NCI-H82 treated with DMSO at 0.1 percent for 48 hours (cell line): ENCODE data around the gene FRMD3.

Experiments used
- DNase-seq: peaks from one replicate; lab custom pipeline; 2025; ENCODE audit not compliant: unreplicated experiment; lab: John Stamatoyannopoulos, UW

Gene FRMD3

DNA sequence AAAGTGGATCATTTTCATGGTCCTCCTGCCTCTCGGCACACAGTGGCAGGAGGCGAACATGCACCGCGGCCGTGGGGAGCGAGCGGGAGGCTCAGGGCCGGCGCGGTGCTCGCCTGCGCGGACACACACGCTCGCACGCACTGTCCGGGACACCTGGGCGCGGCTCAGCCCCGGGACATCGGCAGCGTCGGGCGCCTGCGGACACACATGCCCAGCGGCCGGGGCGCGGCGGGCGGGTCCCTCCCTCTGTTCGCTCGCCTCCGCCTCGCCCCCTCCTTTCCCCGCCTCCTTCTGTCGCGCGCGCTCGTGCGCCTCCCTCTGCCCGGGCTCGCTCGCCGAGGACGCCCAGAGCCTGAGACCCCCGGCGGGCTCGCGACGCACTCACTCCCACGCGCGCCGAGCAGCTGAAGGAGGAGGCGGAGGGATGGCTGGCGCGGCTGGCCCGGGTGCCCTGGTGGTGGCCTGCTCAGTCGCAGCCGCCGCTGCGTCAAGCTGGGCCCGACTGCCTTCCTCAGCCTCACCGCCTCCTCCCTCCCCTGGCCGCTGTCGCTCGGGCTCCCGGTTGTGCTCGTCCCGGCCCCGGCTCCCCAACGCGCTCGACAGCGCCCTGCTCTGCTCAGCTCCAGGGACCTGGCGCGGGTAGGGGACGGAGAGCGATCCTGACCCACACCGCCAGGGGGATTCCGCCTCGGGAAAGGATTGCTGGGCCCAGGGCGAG lies at the start of gene FRMD3:
Gene FRMD3, minus strand, starts transcription at position 230 of the 718 bp plus-strand sequence. Its CDS starts 170 bp downstream, at position 60.
- peak; percentile 50 for DNase-seq

DNA sequence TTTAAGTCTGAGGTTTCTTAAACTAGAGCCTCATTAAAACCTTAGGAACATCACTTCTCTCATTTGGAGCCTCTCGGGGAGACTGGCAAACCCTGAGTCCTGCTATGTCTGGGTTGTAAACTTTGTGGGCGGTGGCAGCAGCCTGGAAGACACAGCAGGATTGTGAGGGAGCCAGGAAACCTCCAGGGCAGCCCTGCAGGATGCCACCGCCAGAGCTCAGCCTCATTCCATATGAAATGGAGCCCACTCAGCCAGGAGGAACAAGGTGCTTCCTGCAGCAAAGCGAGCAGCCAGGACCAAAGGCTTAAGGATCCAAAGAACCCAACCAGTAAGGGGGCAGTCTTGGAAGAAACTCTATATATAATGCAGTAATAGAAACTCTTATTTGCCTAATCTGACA lies 46.8 kb upstream of the FRMD3 start:
- DNase-seq, result no peak

DNA sequence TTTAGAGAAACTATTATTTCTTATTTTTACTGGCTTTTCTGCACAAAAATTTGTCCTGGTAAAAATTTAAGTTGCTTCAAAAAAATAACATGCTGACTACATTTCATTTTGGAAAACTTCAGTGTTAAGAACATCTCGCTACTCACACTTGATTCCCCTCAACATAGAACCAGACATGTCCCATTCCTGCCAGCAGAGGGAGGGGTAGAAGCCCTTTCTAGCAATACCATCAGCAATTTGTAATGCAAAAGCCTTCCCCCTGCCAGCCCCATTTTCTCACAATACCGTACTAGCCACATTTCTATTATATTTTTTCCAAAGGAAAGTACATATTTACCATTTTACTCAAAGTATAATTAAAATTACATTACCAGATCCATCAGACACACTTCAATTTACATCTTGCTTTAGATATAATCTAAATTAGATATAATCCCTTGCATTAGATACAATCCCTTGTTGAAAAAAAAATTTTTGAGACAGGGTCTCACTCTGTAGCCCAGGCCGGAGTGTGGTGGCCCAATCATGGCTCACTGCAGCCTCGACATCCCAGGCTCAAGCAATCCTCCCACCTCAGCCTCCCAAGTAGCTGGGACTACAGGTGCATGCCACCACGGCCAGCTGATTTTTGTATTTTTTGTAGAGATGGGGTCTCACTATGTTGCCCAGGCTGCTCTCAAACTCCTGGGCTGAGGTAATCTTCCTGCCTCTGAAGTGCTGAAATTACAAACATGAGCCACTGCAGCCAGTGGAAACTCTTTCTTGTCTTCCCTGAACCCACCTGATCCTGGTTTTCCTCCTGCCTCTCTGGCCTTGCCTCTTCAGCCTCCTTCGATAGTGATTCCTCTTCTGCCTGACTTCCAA lies 45.2 kb upstream of the FRMD3 start:
- DNase-seq, result peak; percentile 4

DNA sequence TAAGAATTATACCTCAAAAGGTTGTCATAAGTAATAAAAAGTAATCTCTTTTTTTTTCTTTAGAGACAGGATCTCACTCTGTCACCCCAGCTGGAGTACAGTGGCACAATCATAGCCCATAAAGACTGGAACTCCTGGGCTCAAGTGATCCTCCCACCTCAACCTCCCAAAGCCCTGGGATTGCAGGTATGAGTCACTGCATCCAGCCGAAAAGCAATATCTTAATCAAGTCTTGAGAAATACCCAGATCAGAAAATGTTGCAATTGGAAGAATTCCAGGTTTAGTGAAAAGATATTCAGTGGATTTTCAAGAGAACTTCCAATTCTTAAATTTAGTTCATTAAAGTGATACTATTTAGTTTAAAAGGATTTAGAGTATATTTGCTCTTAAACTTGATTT lies 43.8 kb upstream of the FRMD3 start:
- no peak for DNase-seq

DNA sequence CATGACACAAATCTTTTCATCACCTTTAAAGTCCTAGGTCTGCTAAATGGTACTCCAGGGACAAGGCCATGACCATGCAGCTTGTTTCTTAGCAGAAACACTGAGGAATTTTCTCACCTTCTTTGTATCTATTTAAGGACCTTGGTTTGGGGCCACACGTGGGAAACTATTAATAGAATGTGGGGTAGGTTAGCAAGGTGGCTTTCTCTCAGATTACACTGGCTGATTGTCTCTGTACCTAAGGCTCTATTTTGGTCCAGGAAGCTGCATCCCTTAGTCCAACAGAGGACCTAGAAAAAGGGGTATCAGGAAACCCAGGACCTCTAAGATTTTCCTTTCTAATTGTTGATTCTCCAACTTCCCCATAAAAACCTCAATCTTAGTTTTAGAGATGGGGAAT lies 36.3 kb upstream of the FRMD3 start:
- DNase-seq, result no peak

DNA sequence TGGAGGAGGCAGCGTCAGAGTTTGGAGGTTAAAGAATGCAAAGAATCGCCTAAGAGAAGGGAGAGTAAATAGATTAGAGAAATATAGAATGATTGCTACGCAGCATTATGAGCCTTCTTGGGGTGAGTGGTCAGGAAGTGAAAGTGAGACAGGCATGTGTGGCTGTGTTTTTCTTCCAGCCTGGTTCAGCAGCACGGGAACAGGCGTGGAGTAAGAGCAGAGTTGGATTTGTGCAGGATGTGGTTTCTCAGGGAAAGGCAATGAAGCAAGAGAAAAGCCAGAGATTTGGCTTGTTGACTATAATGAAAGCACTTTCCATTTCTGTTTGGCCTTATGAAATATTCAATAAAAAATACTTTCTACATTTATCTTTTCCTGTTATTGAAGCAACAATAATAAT lies 34.3 kb upstream of the FRMD3 start:
- no peak for DNase-seq

DNA sequence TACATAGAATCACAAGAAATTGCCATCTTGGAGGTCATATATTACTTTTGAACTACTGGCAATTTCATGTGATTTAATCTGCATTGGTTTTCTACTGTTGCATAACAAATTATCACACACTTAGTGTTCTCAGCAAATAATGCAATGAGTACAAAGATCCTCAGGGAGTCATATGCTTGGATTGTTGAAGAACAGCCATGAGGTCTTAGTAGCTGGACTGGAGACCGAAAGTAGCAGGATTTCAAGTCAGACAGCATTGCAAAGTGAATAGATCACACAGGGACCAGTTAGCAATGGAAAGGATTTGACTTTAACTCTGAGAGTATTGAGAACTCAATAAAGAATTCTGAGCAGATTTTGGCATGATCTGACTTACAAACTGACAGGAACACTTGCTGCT lies 32.2 kb upstream of the FRMD3 start:
- DNase-seq, result no peak

DNA sequence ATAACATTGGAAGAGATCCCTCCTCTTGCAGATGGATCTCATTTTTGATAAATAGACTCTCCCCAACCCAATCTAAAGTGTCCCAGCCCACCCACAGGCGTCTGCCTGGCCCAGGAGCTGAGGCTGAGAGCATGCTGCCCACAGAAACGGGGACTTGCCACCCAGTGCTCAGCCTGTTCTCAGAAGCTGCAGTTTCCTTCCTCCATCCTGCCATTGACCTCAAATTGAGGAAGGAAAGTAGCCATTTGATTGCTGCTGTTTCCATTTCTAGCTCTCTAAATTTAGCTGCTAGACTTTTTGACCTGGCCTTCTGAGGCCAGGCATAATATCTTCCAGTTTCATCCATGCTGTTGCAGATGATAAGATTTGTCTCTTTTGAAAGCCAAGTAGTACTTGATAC lies 31.1 kb upstream of the FRMD3 start:
- DNase-seq, result no peak

DNA sequence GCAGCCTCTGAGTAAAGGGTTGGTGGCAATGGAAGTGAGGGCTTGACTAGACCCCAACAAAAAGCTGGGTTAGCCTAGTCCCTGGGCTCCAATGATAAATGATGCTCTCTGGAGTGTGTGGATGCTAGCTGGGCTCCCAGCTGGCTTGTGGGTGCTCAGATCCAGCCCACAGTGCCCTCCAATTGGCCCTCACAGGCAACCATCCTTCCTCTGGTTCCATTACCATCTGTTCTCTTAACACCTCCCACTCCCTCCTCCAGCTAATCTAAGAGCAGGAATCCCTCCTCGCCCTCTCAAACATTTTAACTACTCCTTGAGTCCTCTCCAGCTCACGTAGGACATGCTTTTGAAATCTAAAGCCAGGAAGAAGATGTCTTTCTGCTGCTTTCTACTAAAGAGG lies 25.2 kb upstream of the FRMD3 start:
- no peak for DNase-seq

DNA sequence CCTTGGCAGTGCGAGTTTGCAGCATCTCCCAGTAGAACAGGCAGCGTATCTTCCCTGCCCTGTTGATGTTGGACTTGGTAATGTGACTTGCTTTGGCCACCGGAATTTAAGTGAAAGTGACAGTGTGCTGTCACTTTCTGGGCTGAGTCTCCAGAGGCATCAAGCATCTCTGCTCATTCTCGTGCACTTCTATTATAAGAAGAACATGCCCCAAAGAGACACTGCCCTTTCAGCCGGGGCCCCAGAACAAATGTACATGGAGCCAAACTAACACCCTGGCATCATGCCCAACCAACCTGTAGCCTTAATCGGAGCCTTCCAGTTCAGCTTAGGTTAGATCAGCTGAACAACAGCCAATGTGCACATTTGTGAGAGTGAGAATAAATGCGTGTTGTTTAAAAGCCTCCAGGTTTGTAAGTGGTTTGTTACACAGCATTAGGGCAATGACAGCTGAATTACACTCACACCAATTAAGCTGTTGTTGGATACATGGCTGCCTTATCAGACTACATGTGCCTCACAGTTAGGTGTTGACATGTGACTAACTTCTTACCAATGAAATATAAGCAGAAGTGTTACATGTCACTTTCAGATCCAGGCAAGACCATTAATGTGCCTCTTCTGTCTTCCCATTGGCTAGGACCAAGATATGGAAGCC lies 22.1 kb upstream of the FRMD3 start:
- no peak for DNase-seq

DNA sequence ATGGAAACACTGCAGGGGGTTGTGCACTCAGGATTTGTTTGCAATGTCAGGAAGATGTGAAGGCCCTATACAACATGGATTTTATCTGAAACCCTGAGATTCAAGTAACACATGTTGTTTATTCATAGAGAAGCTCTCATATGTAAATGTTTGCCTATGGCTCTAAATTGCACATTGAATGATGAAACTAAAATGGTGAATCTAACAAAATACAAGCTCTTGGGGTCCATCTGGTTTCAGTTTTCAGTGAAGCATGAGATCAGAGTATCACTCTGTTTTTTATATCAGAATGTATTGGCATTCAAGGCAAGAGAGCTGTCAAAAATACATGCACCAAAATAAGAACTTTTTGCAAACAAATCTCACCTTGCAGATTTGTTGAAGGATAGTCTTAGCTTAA lies 19.6 kb upstream of the FRMD3 start:
- no peak for DNase-seq

DNA sequence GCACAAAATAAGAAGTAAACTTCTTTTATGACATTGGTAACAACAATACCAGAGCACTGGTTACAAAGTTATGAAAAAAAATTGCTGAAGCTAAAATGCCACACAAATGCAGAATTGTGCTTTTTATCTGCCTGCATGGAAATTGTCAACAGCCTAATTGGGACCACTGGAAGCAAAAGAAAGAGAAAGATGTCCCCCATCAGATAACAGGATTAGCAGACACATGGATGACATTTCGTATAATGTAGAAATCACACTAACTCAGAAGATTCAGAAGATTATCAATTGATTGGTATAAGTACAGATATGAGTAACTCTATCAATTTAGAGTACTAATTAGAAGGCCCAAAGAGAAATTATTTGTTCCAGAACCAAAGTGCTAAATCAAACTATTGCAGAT lies 19.1 kb upstream of the FRMD3 start:
- DNase-seq, result no peak

DNA sequence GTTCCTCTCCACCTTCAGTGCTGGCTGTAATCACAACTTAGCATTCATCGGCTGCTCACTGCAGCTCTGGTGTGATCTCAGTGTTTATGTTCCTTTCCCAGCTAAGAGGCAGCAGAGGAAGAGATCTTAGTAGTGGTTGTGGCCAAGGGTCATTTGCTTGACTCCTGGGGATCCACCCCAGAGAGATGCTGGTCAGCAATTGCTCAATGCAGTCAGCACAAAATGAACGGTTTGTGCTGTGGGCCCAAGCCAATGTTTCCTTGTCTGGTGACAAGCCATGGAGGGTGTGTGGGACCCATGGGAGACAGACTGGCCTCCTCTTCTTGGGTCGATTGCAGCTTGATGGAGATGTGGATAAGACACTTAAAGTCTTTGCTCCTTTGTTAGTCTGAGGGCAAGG lies 16.1 kb upstream of the FRMD3 start:
- DNase-seq, result no peak

DNA sequence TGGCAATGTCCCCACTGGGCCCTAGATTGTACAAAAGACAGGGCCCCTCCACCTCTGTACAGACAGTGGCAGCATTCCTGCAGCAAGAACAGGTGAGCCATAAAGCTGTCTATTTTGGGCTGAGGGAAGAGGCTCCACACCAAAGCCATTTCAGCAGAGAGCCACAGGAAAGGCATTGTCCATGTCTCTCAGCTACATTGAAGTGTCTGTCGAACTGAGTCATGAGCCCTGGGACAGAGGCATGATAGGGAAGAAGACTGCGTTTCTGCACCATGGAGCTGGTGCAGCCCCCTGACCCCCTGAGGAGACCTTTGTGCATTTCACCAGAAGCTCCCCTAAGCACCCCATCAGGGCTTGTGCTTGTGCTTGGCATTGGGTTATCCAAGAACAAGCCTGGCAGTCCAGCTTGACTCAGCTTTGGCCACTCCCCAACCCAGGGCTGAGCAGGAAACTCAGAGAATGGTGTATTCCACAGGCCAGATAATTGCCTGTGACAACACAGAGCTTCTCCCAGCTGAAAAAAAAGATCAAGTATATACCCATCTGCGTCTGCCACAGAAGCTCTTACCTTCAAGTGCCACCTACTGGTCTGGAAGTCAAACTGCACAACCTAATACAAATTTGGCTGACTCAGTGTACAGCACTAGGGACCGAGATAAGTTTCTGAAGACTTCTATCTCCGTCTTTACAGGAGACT lies 5.9 kb upstream of the FRMD3 start:
- DNase-seq, result peak; percentile 32

DNA sequence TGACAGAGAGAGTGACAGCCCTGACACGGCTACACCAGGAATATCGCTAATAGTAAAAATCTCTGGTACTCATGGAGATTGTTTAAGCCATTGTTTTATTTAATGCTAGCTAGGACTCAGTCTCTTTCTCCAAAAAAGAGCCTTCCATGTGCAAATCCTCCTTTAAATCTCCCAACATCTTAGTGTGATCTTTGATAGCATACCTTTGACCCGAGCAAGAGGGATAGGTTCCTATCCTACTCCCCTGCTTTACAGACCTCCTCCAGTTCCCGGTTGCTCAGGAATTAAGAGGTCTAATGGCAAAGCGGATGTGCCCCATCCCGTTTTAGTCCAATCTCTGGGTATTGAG lies 663 bp upstream of the FRMD3 start:
- DNase-seq, result no peak

DNA sequence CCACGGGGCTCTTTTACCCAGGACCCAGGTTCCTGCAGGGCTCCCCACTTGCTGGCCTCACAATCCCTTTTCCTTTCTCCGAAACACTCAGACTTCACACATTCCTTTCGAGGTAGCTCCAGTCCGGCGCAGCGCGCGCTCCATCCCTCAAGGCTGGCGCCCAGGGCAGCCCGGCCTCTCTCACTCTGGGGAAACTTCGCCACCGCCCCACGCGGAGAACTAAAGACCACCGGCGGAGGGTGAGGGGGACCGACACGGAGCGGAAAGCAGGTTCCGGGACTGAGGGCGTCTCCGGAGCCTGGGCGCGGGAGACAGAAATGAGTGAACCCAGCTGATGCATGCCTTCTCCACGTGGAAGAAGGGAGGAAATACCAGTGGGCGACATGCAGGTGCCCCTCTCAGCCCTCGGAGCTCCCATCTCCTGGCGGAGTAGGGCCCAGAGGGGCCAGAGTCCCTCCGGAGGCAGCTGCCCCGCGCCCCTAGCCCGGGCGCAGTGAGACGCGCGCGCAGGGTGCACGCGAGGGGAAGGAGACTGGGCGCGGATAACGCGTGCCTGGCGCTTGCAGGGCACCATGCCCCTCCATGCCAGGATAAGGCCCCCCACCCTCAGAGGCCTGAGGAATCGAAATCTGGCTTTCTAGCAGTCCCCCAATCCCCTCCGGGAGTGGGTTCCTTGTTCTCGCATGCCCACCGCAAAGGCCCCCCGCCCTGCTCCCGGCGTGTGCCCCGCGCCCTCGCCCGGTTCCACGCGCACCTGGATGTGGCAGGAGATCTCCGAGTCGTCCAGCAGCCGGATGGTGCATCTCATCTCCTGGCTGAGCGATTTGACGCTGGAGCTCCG lies 650 bp downstream of the FRMD3 start:
- DNase-seq, result no peak

DNA sequence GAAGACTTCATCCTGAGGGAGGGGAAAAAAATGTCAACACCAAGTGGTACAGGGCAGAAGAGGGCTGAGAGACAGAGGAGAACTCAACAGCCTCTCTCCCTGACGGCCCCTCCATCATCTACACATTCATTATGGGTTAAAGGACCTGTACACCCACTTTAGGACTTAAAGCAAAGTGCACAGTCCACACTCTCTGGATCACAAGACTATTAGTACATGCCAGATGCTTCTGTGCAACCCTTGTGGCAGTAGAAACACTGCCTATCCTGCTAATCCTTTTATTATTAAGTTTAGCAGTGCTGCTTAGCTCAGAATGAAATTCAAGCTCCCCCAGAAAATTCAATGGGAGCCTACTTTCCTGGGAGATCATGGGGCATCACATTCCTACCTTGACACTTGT lies 1.9 kb downstream of the FRMD3 start:
- DNase-seq, result peak; percentile 88

DNA sequence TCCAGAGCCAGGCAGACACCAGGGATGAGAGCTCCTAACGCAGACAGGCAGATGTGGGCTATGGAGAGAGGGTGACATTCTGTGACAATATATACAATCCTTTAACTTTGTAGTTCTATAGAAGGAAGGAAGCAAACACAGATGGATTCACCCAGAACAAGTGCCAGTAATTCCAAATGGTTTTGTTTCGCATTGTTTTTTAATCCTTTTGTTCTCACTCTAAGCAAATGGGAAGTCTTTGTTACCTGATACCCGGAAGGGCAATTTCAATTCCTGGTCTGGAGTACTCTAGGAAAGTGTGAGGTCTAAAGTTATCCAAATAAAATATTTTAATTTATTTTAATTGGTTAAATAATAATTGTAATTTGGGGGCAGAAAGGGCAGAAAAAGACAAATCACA lies 2.5 kb downstream of the FRMD3 start:
- DNase-seq, result no peak

DNA sequence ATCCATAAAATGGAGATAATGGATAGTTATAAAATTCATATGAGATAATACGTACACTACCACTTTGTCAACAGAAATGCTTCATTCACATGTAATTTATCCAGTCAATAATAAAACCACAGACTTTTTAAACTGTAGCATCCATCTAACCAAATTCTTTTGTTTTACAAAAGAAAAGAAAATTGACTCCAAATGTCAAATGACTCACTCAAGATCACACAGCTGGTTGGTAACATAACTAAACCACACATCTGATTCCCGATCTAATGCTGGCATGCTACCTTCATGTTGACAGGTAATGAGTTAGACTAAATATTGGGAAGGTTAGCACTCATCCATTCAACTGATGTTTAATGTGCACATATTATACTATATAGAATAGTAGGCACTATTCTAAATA lies 4.9 kb downstream of the FRMD3 start:
- no peak for DNase-seq

DNA sequence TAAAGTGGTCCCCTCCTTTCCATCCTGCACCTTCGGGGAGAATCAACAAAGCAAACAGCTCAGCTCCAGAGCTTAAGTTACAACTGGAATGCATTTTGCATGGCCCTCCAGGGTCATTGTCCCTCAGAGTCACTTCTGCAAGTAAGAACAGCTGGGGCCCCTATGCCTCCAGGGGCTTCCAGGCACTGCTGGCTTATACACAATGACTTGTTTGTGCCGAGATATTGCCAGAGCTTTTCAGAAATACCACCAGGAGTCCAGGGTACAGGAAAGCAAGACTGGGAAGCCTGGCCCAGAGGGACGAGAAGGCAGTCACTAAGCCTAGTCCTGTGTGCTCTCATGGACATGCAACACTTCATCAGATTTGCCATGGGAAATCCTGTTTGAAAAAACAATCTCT lies 11.3 kb downstream of the FRMD3 start:
- no peak for DNase-seq

DNA sequence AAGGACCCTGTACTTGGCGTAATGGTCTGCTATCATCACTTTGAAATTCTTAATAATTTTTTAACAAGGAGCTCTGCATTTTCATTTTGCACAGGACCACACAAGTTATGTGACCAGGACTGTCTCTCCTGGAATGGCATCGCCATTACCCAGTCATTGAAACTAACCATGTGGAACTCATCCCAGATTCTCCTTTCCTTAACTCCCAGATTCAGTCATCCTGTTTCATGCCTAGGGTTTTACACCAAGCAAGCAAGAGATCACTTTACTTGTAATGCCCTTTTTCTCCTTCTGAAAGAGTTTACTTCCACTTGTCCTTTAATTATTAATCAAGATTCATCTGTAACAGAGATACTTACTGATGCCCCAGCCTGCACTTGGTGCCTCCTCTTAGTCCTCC lies 12.0 kb downstream of the FRMD3 start:
- DNase-seq, result no peak
